Measurements from ENCODE around the gene PRRC2B. TPM values are rescaled to one million over a fixed set of nuclear protein-coding genes. Genes with fewer than 3 reads are reported as not detected.

PRRC2B gene
- total RNA-seq, 1 experiment from 2014 or later: 219 TPM

- Mint-ChIP-seq H3K4me3 (ENCODE audit: unreplicated experiment) (no peak overlapping the region), H3K4me1 (ENCODE audit: low read depth, unreplicated experiment) (no peaks in the 10 kb centered on the region), H3K27ac (ENCODE audit: unreplicated experiment) (no peak overlapping the region), H3K9me3 (ENCODE audit: unreplicated experiment) (no peaks in the 10 kb centered on the region), H3K36me3 (ENCODE audit: insufficient read depth, unreplicated experiment) (peaks cover 96% of the 10 kb centered on the region), H3K27me3 (ENCODE audit: insufficient read depth, unreplicated experiment) (no peaks in the 10 kb centered on the region)
- Histone ChIP-seq H3K9me3 (no peaks in the 10 kb centered on the region), H3K36me3 (ENCODE audit: control insufficient read depth, insufficient read depth, low read length) (peaks cover 17% of the 10 kb centered on the region), H3K27me3 (replicated peaks; ENCODE audit: control insufficient read depth, insufficient read depth, low read length) (no peaks in the 10 kb centered on the region), H3K4me3 (ENCODE audit: low read depth, low read length) (no peak overlapping the region), H3K4me1 (no peaks in the 10 kb centered on the region)
- CTCF ChIA-PET: no interaction called here
- intact Hi-C loops (cut with micrococcal nuclease; ENCODE audit: unreplicated experiment): no loop called here
- DNase-seq: no peak
- POLR2A ChIA-PET: no interaction called here
- no peak for TF ChIP-seq CTCF (IDR thresholded peaks at IDR 0.05; ENCODE audit: insufficient read depth in 1 of 2, low read depth in 1 of 2, low read length in 1 of 2, severe bottlenecking in 1 of 2, unreplicated experiment in 1 of 2)
- BruUV-seq (replicated peaks): no TSS peak
Measured at GRCh38 chr9:131495785-131496184, 101.9 kb downstream of the PRRC2B start.

GRCh38 chr9:131496844-131497405 is 103.0 kb downstream of the PRRC2B start:
- H3K4me3 ChIP-seq (ENCODE audit: low read depth, low read length): no peak overlapping the region
- ChIA-PET CTCF (no interaction called here), POLR2A (no interaction called here)
- H3K36me3 ChIP-seq (ENCODE audit: control insufficient read depth, insufficient read depth, low read length): peaks cover 12% of the 10 kb centered on the region
- H3K4me1 Mint-ChIP-seq (ENCODE audit: low read depth, unreplicated experiment): no peaks in the 10 kb centered on the region
- H3K27ac Mint-ChIP-seq (ENCODE audit: unreplicated experiment): no peak overlapping the region
- TF ChIP-seq CTCF (IDR thresholded peaks at IDR 0.05; ENCODE audit: insufficient read depth in 1 of 2, low read depth in 1 of 2, low read length in 1 of 2, severe bottlenecking in 1 of 2, unreplicated experiment in 1 of 2): no peak
- intact Hi-C loops (cut with micrococcal nuclease; ENCODE audit: unreplicated experiment): no loop called here
- no peaks in the 10 kb centered on the region for H3K27me3 Mint-ChIP-seq (ENCODE audit: insufficient read depth, unreplicated experiment)
- H3K4me3 Mint-ChIP-seq (ENCODE audit: unreplicated experiment): no peak overlapping the region
- no peak for DNase-seq
- H3K4me1 ChIP-seq: no peaks in the 10 kb centered on the region
- no peaks in the 10 kb centered on the region for H3K9me3 ChIP-seq
- H3K27me3 ChIP-seq (replicated peaks; ENCODE audit: control insufficient read depth, insufficient read depth, low read length): no peaks in the 10 kb centered on the region
- peaks cover 96% of the 10 kb centered on the region for H3K36me3 Mint-ChIP-seq (ENCODE audit: insufficient read depth, unreplicated experiment)
- BruUV-seq (replicated peaks): no TSS peak
- no peaks in the 10 kb centered on the region for H3K9me3 Mint-ChIP-seq (ENCODE audit: unreplicated experiment)

GRCh38 chr9:131499254-131499767 is 105.4 kb downstream of the PRRC2B start:
- 0 out of 2 replicates have a peak, but pooled peaks cover 5% of the 10 kb centered on the region for H3K4me1 ChIP-seq
- ChIA-PET POLR2A (interaction anchor here (0.9 kb wide), 1 partner anchor 126 kb away, joined by 8 read pairs; no protein-coding TSS in a partner anchor), CTCF (no interaction called here)
- H3K36me3 Mint-ChIP-seq (ENCODE audit: insufficient read depth, unreplicated experiment): peaks cover 96% of the 10 kb centered on the region
- H3K9me3 Mint-ChIP-seq (ENCODE audit: unreplicated experiment): no peaks in the 10 kb centered on the region
- H3K4me1 Mint-ChIP-seq (ENCODE audit: low read depth, unreplicated experiment): peaks cover 11% of the 10 kb centered on the region
- H3K27me3 Mint-ChIP-seq (ENCODE audit: insufficient read depth, unreplicated experiment): no peaks in the 10 kb centered on the region
- no peak for DNase-seq
- H3K4me3 ChIP-seq (ENCODE audit: low read depth, low read length): no peak overlapping the region
- H3K27me3 ChIP-seq (replicated peaks; ENCODE audit: control insufficient read depth, insufficient read depth, low read length): no peaks in the 10 kb centered on the region
- no TSS peak for BruUV-seq (replicated peaks)
- H3K4me3 Mint-ChIP-seq (ENCODE audit: unreplicated experiment): no peak overlapping the region
- no peak for TF ChIP-seq CTCF (IDR thresholded peaks at IDR 0.05; ENCODE audit: insufficient read depth in 1 of 2, low read depth in 1 of 2, low read length in 1 of 2, severe bottlenecking in 1 of 2, unreplicated experiment in 1 of 2)
- H3K9me3 ChIP-seq: no peaks in the 10 kb centered on the region
- peaks cover 5% of the 10 kb centered on the region for H3K36me3 ChIP-seq (ENCODE audit: control insufficient read depth, insufficient read depth, low read length)
- intact Hi-C loops (cut with micrococcal nuclease; ENCODE audit: unreplicated experiment): no loop called here
- H3K27ac Mint-ChIP-seq (ENCODE audit: unreplicated experiment): no peak overlapping the region
